Coronary artery (tissue), 2 donors: ENCODE measurements around the gene EDC3.

Source experiments
- DNase-seq: peaks from one replicate; pipeline ENCODE4 v3.0.0-alpha.2; 2017; ENCODE audit warnings: low spot score
- H3K27ac ChIP-seq, 2 donors: fragments of 200-600 bp; sonication (generic); one replicate each; pipeline ENCODE4 v1.5.1; 2016 to 2019
- H3K4me3 ChIP-seq: fragments of 200-600 bp; sonication (generic); 2 replicates; pipeline ENCODE4 v1.5.1; 2016; ENCODE audit warnings: mild to moderate bottlenecking, moderate library complexity
- CTCF ChIP-seq: fragments of 200-600 bp; sonication (generic); IDR thresholded peaks from one replicate; pipeline ENCODE4 v1.5.1; 2019; ENCODE audit warnings: antibody characterized with exemption

Gene EDC3

GRCh38 chr15:74613953-74614743, 81.7 kb downstream of the EDC3 start:
- Histone ChIP-seq H3K4me3 (peak overlapping the region; percentile 97), H3K27ac (peak overlapping the region; percentile 98 to 99)
- DNase-seq: no peak
- no peak for TF ChIP-seq CTCF

DNA sequence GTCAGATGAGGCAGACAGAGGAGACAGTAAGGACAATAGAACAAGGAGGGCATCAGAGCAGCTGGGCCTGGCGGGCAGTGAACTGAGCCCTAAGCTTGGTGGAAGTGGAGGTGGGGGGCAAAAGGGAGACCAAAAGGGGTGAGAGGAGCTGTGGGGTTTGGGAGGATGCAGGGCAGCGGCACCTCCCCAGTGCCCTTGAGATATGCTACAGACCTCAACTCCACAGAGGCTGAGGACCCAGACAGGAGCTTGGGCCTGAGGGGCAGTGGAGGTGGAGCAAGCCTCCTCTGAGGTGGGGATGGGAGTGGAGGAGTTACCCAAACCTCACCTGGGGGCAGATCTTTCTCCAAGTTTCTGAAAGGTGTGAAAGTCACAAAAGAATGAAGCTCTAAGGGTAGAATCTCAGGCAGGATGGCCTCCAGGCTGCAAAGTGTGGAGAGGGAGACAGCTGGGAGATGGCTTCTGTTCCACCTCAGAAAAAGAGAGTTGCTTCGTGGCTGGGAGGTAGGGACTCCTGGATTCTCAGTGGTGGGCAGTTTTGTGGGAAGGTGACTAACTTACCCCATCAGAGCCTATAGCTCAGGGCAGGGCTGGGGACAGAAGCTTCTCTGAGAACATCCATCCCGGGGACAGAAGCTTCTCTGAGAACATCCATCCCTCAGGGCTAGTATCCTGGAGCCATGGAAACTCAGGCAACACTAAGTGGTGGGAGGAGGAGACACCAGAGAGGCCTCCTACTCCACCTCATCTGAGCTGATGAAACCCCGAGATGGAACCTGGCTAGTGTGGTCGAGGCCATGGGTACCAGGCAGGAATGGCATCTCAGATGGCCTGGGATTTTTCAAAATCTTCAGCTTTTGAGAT, 82.5 kb downstream of the EDC3 start:
- no peak for TF ChIP-seq CTCF
- Histone ChIP-seq H3K4me3 (no peak overlapping the region), H3K27ac (no peak overlapping the region)
- no peak for DNase-seq

DNA sequence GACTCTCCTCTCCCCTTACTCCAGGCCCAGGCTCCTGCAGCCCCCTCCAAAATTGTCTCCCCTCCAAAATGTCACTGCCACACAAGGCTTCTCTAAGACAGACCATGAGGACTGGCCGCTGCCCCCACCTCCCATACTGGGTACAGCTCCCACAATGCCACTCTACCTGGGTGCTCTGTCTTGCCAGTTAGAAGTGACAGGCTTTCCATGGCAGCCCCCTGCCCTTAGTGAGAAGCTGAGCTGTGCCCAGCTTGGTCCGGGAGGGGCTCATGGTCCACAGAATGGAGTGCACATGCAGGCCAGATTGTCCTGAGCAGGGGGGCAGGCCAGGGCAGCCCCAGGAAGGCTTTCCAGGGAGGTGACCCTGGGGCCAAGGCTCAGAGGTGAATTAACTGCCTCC, 83.1 kb downstream of the EDC3 start:
- TF ChIP-seq CTCF: no peak
- DNase-seq: no peak

GRCh38 chr15:74611834-74612233, 84.0 kb downstream of the EDC3 start:
- H3K27ac ChIP-seq: no peak overlapping the region
- no peak for TF ChIP-seq CTCF
- H3K4me3 ChIP-seq: no peak overlapping the region
- DNase-seq: no peak

More for the DNA sequence above, 83.1 kb downstream of the EDC3 start:
- Histone ChIP-seq H3K4me3 (no peak overlapping the region), H3K27ac (no peak overlapping the region)

DNA sequence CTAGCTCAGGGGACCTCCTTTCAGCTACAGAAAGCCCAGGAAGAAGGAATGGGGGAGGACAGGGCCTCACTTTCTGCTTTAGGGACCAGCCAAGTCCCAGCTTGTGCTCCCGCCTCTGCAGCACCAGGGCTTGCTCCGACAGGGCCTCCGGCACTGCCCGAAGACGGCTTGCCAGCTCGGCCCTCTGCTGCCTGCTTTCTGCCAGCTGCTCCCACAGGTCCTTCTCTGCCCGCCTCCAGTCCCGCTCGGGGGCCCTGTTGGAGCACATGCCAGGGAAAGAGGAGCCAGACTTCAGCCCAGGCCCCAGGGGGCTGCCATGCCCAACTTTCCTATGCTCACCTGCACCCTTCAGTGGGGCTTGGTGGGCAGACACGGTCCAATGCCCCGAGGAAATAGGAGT, 84.5 kb downstream of the EDC3 start:
- no peak overlapping the region for H3K27ac ChIP-seq
- no peak for TF ChIP-seq CTCF
- no peak overlapping the region for H3K4me3 ChIP-seq
- no peak for DNase-seq

GRCh38 chr15:74610302-74610951, 85.4 kb downstream of the EDC3 start:
- TF ChIP-seq CTCF: no peak
- no peak for DNase-seq
- H3K4me3 ChIP-seq: no peak overlapping the region
- H3K27ac ChIP-seq: no peak overlapping the region
